Loucy (cell line): ENCODE results near the gene HNF1B.

ENCODE experiments used
- H2AFZ ChIP-seq: fragments of 200-600 bp; sonication (generic); 2 replicates; pipeline ENCODE4 v1.6.0; 2016; ENCODE audit warnings: antibody characterized with exemption, mild to moderate bottlenecking, low read length, moderate library complexity
- H3F3A ChIP-seq: fragments of 200-600 bp; 2 replicates; pipeline ENCODE4 v1.6.0; 2016; ENCODE audit warnings: antibody characterized with exemption, low read depth, mild to moderate bottlenecking
- H3K27me3 ChIP-seq: fragments of 200-600 bp; sonication (generic); 2 replicates; pipeline ENCODE4 v1.6.1; 2014; ENCODE audit warnings: low read length, mild to moderate bottlenecking; ENCODE audit not compliant: insufficient read depth, poor library complexity, severe bottlenecking
- H3K36me3 ChIP-seq: fragments of 200-600 bp; sonication (generic); 2 replicates; pipeline ENCODE4 v1.6.1; 2016; ENCODE audit warnings: low read length; ENCODE audit not compliant: insufficient read depth
- H3K4me1 ChIP-seq: fragments of 200-600 bp; sonication (generic); 2 replicates; pipeline ENCODE4 v1.5.1; 2014; ENCODE audit warnings: low read length, mild to moderate bottlenecking; ENCODE audit not compliant: insufficient read depth, poor library complexity, severe bottlenecking
- H3K4me2 ChIP-seq: fragments of 200-600 bp; sonication (generic); 2 replicates; pipeline ENCODE4 v1.6.0; 2014; ENCODE audit warnings: antibody characterized with exemption, low read length, low read depth, mild to moderate bottlenecking; ENCODE audit not compliant: poor library complexity, severe bottlenecking
- H3K4me3 ChIP-seq: fragments of 200-600 bp; sonication (generic); 2 replicates; pipeline ENCODE4 v1.5.1; 2014; ENCODE audit warnings: low read length, mild to moderate bottlenecking, mixed read lengths; ENCODE audit not compliant: poor library complexity, severe bottlenecking
- H3K79me2 ChIP-seq: fragments of 200-600 bp; sonication (generic); 2 replicates; pipeline ENCODE4 v1.6.1; 2014; ENCODE audit warnings: low read length; ENCODE audit not compliant: insufficient read depth
- H3K9ac ChIP-seq: fragments of 200-600 bp; sonication (generic); 2 replicates; pipeline ENCODE4 v1.6.0; 2014; ENCODE audit warnings: mild to moderate bottlenecking, low read depth, low read length, moderate library complexity; ENCODE audit not compliant: poor library complexity, severe bottlenecking
- H3K9me2 ChIP-seq: fragments of 200-600 bp; sonication (generic); replicated peaks from 2 replicates; pipeline ENCODE4 v1.6.1; 2016; ENCODE audit warnings: low read depth, low read length, mixed read lengths
- H3K9me3 ChIP-seq: fragments of 200-600 bp; sonication (generic); 2 replicates; pipeline ENCODE4 v1.6.1; 2014; ENCODE audit warnings: mild to moderate bottlenecking, antibody characterized with exemption, low read length, low read depth; ENCODE audit not compliant: insufficient read depth
- H4K20me1 ChIP-seq: fragments of 200-600 bp; sonication (generic); 2 replicates; pipeline ENCODE4 v1.6.0; 2014; ENCODE audit warnings: antibody characterized with exemption, low read length, mild to moderate bottlenecking; ENCODE audit not compliant: insufficient read depth, poor library complexity, severe bottlenecking
- CTCF ChIP-seq: fragments of 200-600 bp; sonication (generic); conservative IDR thresholded peaks from 2 replicates; pipeline ENCODE4 v1.5.1; 2014; ENCODE audit warnings: mild to moderate bottlenecking, antibody characterized with exemption, low read length
- EZH2phosphoT487 ChIP-seq: fragments of 200-600 bp; IDR thresholded peaks from 2 replicates; pipeline ENCODE4 v1.6.1; 2018; ENCODE audit warnings: antibody characterized with exemption, mild to moderate bottlenecking, moderate library complexity, borderline replicate concordance

HNF1B gene

GRCh38 chr17:37714897-37715296 is 30.0 kb downstream of the HNF1B start:
- no peaks in the 10 kb centered on the region for H3K27me3 ChIP-seq
- no peaks in the 10 kb centered on the region for H3K9me3 ChIP-seq

DNA sequence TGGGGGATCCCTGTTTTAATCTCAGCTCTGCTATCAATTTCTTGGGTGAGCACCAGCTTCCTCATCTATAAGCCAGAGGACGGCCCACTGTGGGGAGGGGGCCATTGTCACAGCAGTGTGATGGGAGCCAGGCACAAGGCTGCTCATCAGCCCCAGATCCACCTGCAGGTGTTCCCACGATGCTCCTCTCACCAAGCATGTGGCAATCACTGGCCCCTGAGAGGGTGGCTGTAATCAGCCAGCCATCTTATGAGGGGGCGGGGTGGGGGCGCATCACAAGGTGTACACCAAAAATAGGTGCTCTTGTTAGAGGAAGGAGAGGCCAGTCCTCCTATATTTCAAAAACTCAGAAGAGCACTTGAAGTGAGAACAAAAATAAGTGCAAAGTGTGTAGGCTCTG is 31.2 kb downstream of the HNF1B start:
- H3K4me2 ChIP-seq, result no peak overlapping the region
- H3K36me3 ChIP-seq, result no peaks in the 10 kb centered on the region
- no peak for TF ChIP-seq EZH2phosphoT487
- TF ChIP-seq CTCF, result no peak
- H3K4me1 ChIP-seq, result no peaks in the 10 kb centered on the region
- no peak overlapping the region for H2AFZ ChIP-seq
- no peak overlapping the region for H3K9ac ChIP-seq
- H3K4me3 ChIP-seq, result no peak overlapping the region
- no peaks in the 10 kb centered on the region for H3K9me3 ChIP-seq
- H3K9me2 ChIP-seq, result no peaks in the 10 kb centered on the region
- no peaks in the 10 kb centered on the region for H3F3A ChIP-seq
- H4K20me1 ChIP-seq, result no peaks in the 10 kb centered on the region
- H3K27me3 ChIP-seq, result no peaks in the 10 kb centered on the region
- H3K79me2 ChIP-seq, result no peaks in the 10 kb centered on the region

More at GRCh38 chr17:37714897-37715296, 30.0 kb downstream of the HNF1B start:
- no peak overlapping the region for H3K9ac ChIP-seq
- TF ChIP-seq CTCF (0 out of 2 replicates have a peak, but pooled peaks have one; percentile 18), EZH2phosphoT487 (no peak)
- H3K4me1 ChIP-seq, result no peaks in the 10 kb centered on the region
- no peak overlapping the region for H3K4me2 ChIP-seq
- no peaks in the 10 kb centered on the region for H4K20me1 ChIP-seq
- no peak overlapping the region for H3K4me3 ChIP-seq
- no peaks in the 10 kb centered on the region for H3K79me2 ChIP-seq
- H2AFZ ChIP-seq, result no peak overlapping the region
- H3K9me2 ChIP-seq, result no peaks in the 10 kb centered on the region
- H3F3A ChIP-seq, result no peaks in the 10 kb centered on the region
- no peaks in the 10 kb centered on the region for H3K36me3 ChIP-seq

DNA sequence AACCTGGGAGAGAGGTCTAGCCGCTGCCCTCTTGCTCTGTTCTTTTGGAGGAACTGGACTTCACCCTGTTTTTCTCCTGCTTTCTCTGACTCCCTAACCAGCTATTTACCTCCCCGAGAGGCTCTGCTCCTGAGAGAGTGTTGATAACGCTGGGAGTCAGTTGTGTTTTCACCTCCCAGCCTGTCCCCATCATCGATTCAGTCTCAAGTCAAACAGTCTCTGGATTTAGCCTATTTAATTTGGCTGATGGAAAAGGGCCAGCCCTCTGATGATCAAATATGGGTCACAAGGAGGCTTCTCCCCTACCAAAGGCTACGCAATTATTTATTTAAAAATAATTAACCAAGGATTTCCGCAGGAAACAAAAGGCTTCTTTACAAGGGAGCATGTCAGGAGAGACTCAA is 31.8 kb downstream of the HNF1B start:
- Histone ChIP-seq H2AFZ (no peak overlapping the region), H3K36me3 (no peaks in the 10 kb centered on the region), H3K9me3 (no peaks in the 10 kb centered on the region), H3K4me2 (no peak overlapping the region), H3F3A (no peaks in the 10 kb centered on the region), H3K27me3 (no peaks in the 10 kb centered on the region), H3K9ac (no peak overlapping the region), H3K79me2 (no peaks in the 10 kb centered on the region), H4K20me1 (no peaks in the 10 kb centered on the region), H3K9me2 (no peaks in the 10 kb centered on the region), H3K4me1 (no peaks in the 10 kb centered on the region), H3K4me3 (no peak overlapping the region)
- TF ChIP-seq CTCF, result no peak
- TF ChIP-seq EZH2phosphoT487, result no peak
